ENCODE data around the gene MT4.

- TF ChIP-seq EGR1 (IDR thresholded peaks at IDR 0.05) = no peak
- no peak for TF ChIP-seq ZBTB7A (IDR thresholded peaks at IDR 0.05; ENCODE audit: low read depth)
- no peak for TF ChIP-seq EP300 (IDR thresholded peaks at IDR 0.05; ENCODE audit: borderline replicate concordance)
- TF ChIP-seq REST (IDR thresholded peaks at IDR 0.05; ENCODE audit: low read depth) = no peak
- TF ChIP-seq TEAD4 (IDR thresholded peaks at IDR 0.05) = no peak
Measured at GRCh38 chr16:56520251-56520577, 44.7 kb upstream of the MT4 start.
